ENCODE data around the gene TRPV6.

TRPV6 gene

GRCh38 chr7:142875456-142875855 lies 10.1 kb downstream of the TRPV6 start:
- H3K36me3 ChIP-seq (replicated peaks; ENCODE audit: insufficient read depth, low read length), result no peaks in the 10 kb centered on the region
- no peak overlapping the region for H3K4me2 ChIP-seq (ENCODE audit: low read depth, low read length)
- no peaks in the 10 kb centered on the region for H3K9me3 ChIP-seq (replicated peaks; ENCODE audit: insufficient read depth, low read length)
- H3K27ac ChIP-seq (ENCODE audit: low read length), result no peak overlapping the region
- DNase-seq, result no peak
- H4K20me1 ChIP-seq (ENCODE audit: insufficient read depth, low read length), result no peaks in the 10 kb centered on the region
- no peak overlapping the region for H3K4me3 ChIP-seq (ENCODE audit: low read length)
- H3K27me3 ChIP-seq (replicated peaks; ENCODE audit: insufficient read depth, low read length), result peaks cover 45% of the 10 kb centered on the region
- TF ChIP-seq EZH2phosphoT487 (IDR thresholded peaks at IDR 0.05; ENCODE audit: low read length) (no peak), CTCF (IDR thresholded peaks at IDR 0.05; ENCODE audit: low read length) (no peak)
- H3K9me2 ChIP-seq (replicated peaks; ENCODE audit: insufficient read depth, low read length), result no peaks in the 10 kb centered on the region
- no peak overlapping the region for H2AFZ ChIP-seq (ENCODE audit: low read length)
- H3F3A ChIP-seq (ENCODE audit: insufficient read depth, low read length), result no peaks in the 10 kb centered on the region
- no peak overlapping the region for H3K9ac ChIP-seq (ENCODE audit: low read length)
- no peaks in the 10 kb centered on the region for H3K79me2 ChIP-seq (ENCODE audit: low read length)
- no peaks in the 10 kb centered on the region for H3K4me1 ChIP-seq (ENCODE audit: low read length)

- Histone ChIP-seq H3K9me3 (replicated peaks; ENCODE audit: insufficient read depth, low read length) (no peaks in the 10 kb centered on the region), H3K9me2 (replicated peaks; ENCODE audit: insufficient read depth, low read length) (no peaks in the 10 kb centered on the region), H3K4me1 (ENCODE audit: low read length) (no peaks in the 10 kb centered on the region), H3K27ac (ENCODE audit: low read length) (no peak overlapping the region), H2AFZ (ENCODE audit: low read length) (no peak overlapping the region), H3K36me3 (replicated peaks; ENCODE audit: insufficient read depth, low read length) (no peaks in the 10 kb centered on the region), H3F3A (ENCODE audit: insufficient read depth, low read length) (no peaks in the 10 kb centered on the region), H3K4me3 (ENCODE audit: low read length) (no peak overlapping the region), H4K20me1 (ENCODE audit: insufficient read depth, low read length) (no peaks in the 10 kb centered on the region), H3K27me3 (replicated peaks; ENCODE audit: insufficient read depth, low read length) (peaks cover 39% of the 10 kb centered on the region), H3K4me2 (ENCODE audit: low read depth, low read length) (no peak overlapping the region), H3K79me2 (ENCODE audit: low read length) (no peaks in the 10 kb centered on the region), H3K9ac (ENCODE audit: low read length) (no peak overlapping the region)
- no peak for DNase-seq
- TF ChIP-seq EZH2phosphoT487 (IDR thresholded peaks at IDR 0.05; ENCODE audit: low read length), result no peak
- no peak for TF ChIP-seq EZH2 (optimal IDR thresholded peaks at IDR 0.05; ENCODE audit: low read depth, low read length)
- no peak for TF ChIP-seq CTCF (IDR thresholded peaks at IDR 0.05; ENCODE audit: low read length)
These were observed 10.7 kb downstream of the TRPV6 start for GRCh38 chr7:142874837-142875236.

GRCh38 chr7:142874409-142874808 lies 11.1 kb downstream of the TRPV6 start:
- Histone ChIP-seq H3K9me3 (replicated peaks; ENCODE audit: insufficient read depth, low read length) (no peaks in the 10 kb centered on the region), H4K20me1 (ENCODE audit: insufficient read depth, low read length) (no peaks in the 10 kb centered on the region), H3K9me2 (replicated peaks; ENCODE audit: insufficient read depth, low read length) (no peaks in the 10 kb centered on the region), H3K4me1 (ENCODE audit: low read length) (no peaks in the 10 kb centered on the region), H3K9ac (ENCODE audit: low read length) (no peak overlapping the region), H3K79me2 (ENCODE audit: low read length) (no peaks in the 10 kb centered on the region), H3K27ac (ENCODE audit: low read length) (no peak overlapping the region), H3K4me3 (ENCODE audit: low read length) (no peak overlapping the region), H3K36me3 (replicated peaks; ENCODE audit: insufficient read depth, low read length) (no peaks in the 10 kb centered on the region), H3F3A (ENCODE audit: insufficient read depth, low read length) (no peaks in the 10 kb centered on the region), H3K27me3 (replicated peaks; ENCODE audit: insufficient read depth, low read length) (peaks cover 36% of the 10 kb centered on the region), H3K4me2 (ENCODE audit: low read depth, low read length) (no peak overlapping the region), H2AFZ (ENCODE audit: low read length) (no peak overlapping the region)
- TF ChIP-seq EZH2phosphoT487 (IDR thresholded peaks at IDR 0.05; ENCODE audit: low read length), result no peak
- no peak for TF ChIP-seq EZH2 (optimal IDR thresholded peaks at IDR 0.05; ENCODE audit: low read depth, low read length)
- no peak for TF ChIP-seq CTCF (IDR thresholded peaks at IDR 0.05; ENCODE audit: low read length)
- no peak for DNase-seq
